ENCODE data around the gene TRAPPC8. TPM values are rescaled to one million over a fixed set of nuclear protein-coding genes. Genes with fewer than 3 reads are reported as not detected.

Gene TRAPPC8
- total RNA-seq, 1 donor from 2014 or later, result 14.6 TPM

DNA sequence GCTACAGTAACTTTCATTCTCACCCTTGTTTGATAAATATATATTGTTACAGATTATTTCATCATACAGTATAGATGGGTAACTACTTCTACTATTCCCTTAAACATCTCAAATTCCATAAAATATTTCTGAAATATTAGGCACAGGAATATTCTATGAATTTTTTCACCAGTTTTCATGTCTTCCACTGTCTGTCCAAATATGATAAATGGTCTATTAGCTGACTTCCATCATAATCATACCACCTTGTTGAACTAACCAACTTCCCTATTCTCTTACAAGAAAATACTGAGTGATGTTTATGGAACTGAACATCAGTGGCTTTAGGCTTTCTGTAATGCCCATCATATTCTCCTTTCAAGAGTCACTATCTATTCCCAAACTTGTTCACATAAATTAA lies 82.4 kb downstream of the TRAPPC8 start:
- no peak for TF ChIP-seq CTCF (conservative IDR thresholded peaks at IDR 0.05; ENCODE audit: low read depth, low read length)
- DNase-seq (ENCODE audit: low read depth), result no peak
- no peak overlapping the region for H3K4me3 ChIP-seq (ENCODE audit: low read depth, low read length)

- DNase-seq (ENCODE audit: low read depth), result no peak
- no peak overlapping the region for H3K4me3 ChIP-seq (ENCODE audit: low read depth, low read length)
Measured at GRCh38 chr18:31857526-31858106, 85.3 kb downstream of the TRAPPC8 start.

DNA sequence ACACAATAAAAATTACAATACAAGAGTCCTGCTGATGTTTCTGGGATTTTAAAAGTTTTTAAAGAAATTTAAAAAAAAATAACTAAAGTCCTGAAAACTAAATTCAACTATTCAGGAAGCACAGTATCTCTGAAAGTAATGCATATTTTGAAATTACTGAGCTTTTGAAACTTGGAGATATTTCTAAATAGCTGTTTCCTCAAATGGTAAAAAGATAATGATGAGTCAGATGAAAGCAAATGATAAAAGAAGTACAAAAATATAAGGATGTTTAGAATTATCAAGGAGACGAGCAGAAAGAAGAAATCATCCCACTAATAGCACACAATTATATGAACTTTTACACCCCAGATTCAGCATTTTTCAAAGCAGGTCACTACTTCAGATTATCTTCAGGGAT lies 92.1 kb downstream of the TRAPPC8 start:
- DNase-seq (ENCODE audit: low read depth), result no peak
- no peak for TF ChIP-seq CTCF (conservative IDR thresholded peaks at IDR 0.05; ENCODE audit: low read depth, low read length)
- H3K4me3 ChIP-seq (ENCODE audit: low read depth, low read length), result no peak overlapping the region

More at GRCh38 chr18:31857526-31858106, 85.3 kb downstream of the TRAPPC8 start:
- no peak for TF ChIP-seq CTCF (conservative IDR thresholded peaks at IDR 0.05; ENCODE audit: low read depth, low read length)

DNA sequence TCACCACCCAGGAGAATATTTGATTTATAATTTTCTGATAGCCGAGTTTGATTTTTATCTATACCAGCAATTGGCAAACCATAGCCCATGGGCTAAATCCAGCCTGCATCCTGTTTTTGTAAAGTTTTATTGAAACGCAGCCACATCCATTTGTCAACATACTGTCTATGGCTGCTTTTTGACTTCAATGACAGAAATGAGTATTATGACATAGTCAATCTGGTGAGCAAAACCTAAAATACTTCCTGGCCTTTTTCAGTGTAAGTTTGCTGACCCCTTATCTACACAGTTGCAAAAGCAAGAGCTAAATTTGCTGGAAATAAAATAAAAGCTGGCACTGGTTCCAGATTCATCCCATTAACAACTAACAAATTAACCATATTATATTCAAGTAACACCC lies 102.4 kb downstream of the TRAPPC8 start:
- no peak overlapping the region for H3K4me3 ChIP-seq (ENCODE audit: low read depth, low read length)
- no peak for DNase-seq (ENCODE audit: low read depth)
- no peak for TF ChIP-seq CTCF (conservative IDR thresholded peaks at IDR 0.05; ENCODE audit: low read depth, low read length)

GRCh38 chr18:31837879-31838278 lies 105.0 kb downstream of the TRAPPC8 start:
- TF ChIP-seq CTCF (conservative IDR thresholded peaks at IDR 0.05; ENCODE audit: low read depth, low read length), result no peak
- no peak for DNase-seq (ENCODE audit: low read depth)
- no peak overlapping the region for H3K4me3 ChIP-seq (ENCODE audit: low read depth, low read length)

GRCh38 chr18:31835528-31836133 lies 107.3 kb downstream of the TRAPPC8 start:
- no peak for TF ChIP-seq CTCF (conservative IDR thresholded peaks at IDR 0.05; ENCODE audit: low read depth, low read length)
- H3K4me3 ChIP-seq (ENCODE audit: low read depth, low read length), result no peak overlapping the region
- DNase-seq (ENCODE audit: low read depth), result peak; percentile 10

DNA sequence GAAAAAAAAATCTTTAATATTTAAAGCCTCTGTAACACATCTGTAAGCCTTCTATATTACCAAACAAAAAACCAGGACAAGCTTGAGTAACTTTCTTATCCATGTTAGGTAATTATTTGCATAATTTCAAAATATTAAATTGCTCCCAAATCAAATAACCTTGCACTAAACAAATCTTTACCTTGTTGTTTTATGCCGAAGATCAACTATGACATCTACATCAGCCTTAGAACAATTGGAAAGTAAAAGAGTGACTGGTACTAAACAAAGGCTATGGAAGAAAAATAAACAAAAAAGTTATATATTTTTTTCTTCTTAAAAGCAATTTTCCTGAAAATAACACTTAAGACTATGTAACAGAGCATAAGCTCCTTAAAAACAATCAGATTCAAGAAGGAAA lies 111.0 kb downstream of the TRAPPC8 start:
- no peak overlapping the region for H3K4me3 ChIP-seq (ENCODE audit: low read depth, low read length)
- no peak for TF ChIP-seq CTCF (conservative IDR thresholded peaks at IDR 0.05; ENCODE audit: low read depth, low read length)
- DNase-seq (ENCODE audit: low read depth), result no peak
